Astrocyte (in vitro differentiated cells and primary cell): Measurements from ENCODE around the gene CINP.

Experiments
- CTCF ChIP-seq: IDR thresholded peaks from 2 replicates; pipeline ENCODE4 v1.5.1; 2011; ENCODE audit warnings: low read depth, mild to moderate bottlenecking, inconsistent platforms, low read length, moderate library complexity; ENCODE audit not compliant: insufficient read depth
- EZH2 ChIP-seq: IDR thresholded peaks from 2 replicates; pipeline ENCODE4 v1.6.1; 2012; ENCODE audit warnings: mild to moderate bottlenecking, low read length, inconsistent platforms; ENCODE audit not compliant: insufficient read depth

GRCh38 chr14:102344485-102344884 lies 18.2 kb downstream of the CINP start:
- TF ChIP-seq CTCF (no peak), EZH2 (no peak)
